Nucleus accumbens (tissue), 56 donors: ENCODE results near the gene PITPNC1.
"Not testable (repeated sequence)": the region's sequence is repeated elsewhere in the genome, so short reads cannot be mapped to it uniquely, and the experiment has no call there.

Experiments
- DNase-seq, 56 donors: peaks; one replicate each; lab custom pipeline; 2025; lab: John Stamatoyannopoulos, UW

PITPNC1 gene

DNA sequence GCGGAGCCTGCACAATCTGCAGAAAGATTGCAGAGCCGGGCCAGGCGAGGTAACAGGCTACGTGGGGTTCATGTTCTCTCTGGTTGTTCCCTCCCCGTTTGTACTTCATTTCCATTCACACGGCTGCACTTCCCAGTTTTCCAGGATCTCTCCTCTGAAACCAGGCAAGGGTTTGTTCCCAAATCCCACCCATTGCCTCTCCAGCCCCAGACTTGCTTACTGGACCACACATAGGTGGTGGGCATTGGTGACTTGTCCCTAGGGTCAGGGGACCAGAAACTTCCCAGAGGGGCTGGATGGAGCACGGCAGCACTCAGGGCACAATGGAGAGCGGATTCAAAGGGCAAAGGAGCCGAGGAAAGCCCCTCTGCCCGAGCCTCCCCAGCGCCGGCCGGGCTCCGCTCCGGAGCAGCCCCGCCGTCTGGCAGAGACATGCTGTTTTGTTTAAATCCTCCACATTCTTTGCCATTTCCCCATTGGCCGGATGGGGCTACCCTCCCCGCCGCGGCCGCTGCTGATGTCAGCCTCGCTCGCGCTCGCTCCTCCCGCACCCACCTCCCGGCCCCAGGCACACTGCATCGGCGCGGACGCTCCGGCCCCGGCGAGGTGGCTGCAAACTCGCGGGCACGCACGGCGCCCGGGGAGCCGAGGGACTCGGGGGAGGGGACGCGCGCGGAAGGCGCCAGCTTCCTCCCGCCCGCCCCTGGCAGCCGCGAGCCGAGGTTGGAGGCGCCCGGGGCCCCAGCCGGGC, at the start of gene PITPNC1:
PITPNC1 (plus strand) TSS at position 545 of the 751 bp plus-strand sequence.
- peak in 55 of 56 donors; percentile 40 to 92 (median 78) for DNase-seq

DNA sequence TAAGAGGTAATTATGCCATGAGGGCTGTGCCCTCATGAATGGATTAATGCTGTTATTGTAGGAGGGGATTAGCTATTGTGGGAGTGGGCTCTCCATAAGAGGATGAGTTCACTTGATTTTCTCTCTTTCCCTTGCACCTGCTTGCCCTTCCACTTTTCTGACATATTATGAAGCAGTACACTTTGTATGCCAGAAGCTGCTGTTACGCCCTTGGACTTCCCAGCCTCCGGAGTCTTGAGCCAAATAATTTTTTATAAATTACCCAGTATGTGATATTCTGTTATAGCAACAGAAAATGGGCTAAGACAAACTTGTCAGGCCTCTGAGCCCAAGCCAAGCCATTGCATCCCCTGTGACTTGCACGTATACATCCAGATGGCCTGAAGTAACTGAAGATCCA, 49.1 kb upstream of the PITPNC1 start:
- no peak for DNase-seq

DNA sequence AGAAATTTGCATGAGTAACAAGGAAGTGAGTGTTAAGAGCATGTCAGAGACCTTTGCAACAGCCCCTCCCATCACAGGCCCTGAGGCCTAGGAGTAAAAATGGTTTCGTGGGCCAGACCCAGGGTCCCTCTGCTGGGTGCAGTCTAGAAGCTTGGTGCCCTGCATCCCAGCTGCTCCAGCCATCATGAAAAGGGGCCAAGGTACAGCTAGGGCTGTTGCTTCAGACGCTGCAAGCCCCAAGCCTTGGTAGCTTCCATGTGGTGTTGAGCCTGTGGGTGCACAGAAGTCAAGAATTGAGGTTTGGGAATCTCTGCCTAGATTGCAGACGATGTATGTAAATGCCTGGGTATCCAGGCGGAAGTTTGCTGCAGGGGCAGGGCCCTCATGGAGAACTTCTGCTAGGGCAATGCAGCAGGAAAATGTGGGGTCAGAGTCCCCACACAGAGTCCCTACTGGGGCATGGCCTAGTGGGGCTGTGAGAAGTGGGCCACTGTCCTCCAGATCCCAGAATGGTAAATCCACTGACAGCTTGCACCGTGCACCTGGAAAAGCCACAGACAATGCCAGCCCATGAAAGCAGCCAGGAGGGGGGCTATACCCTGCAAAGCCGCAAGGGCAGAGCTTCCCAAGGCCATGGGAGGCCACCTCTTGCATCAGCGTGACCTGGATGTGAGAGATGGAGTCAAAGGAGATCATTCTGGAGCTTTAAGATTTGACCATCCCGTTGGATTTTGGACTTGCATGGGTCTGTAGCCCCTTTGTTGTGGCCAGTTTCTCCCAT, 45.5 kb upstream of the PITPNC1 start:
- not testable (repeated sequence) for DNase-seq

GRCh38 chr17:67332162-67332508, 44.9 kb upstream of the PITPNC1 start:
- not testable (repeated sequence) for DNase-seq

DNA sequence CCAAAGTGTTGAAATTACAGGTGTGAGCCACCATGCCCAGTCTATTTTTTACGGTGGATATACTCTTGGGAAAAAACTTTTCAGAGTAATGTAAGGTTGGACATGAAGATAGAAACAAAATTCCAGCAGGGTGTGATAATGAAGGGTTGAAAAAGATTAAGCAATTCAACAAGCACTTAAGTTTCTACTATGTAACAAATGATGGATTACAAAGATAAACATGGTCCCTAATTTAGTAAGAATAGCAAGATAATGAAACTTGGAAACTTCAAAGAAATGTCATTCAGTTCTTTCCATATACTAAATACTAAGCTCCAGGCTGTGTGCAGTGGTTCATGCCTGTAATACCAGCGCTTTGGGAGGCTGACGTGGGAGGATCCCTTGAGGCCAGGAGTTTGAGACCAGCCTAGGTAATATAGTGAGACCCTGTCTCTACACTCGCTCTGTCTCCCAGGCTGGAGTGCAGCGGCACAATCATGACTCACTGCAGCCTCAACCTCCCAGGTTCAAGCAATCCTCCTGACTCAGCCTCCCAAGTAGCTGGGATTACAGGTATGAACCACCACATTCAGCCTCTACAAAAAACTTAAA, 41.7 kb upstream of the PITPNC1 start:
- no peak for DNase-seq

DNA sequence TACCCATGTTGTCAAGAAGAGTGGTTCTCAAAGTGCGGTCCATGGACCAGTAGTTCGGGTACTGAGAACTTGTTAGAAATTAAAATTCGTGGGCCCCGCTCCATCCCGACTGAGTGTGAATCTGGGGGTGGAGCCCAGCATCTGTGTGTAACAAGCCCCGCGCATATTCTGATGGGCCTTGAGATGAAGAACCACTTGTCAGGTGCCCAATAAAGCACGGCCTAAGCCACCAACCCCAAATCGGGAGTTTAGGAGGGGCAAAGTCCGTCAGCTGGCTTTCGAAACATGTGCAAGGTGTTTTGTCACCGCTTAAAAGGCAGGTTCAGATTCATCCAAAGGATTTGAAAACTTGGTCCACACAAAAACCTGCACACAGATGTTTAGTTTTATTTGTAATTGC, 40.2 kb upstream of the PITPNC1 start:
- no peak for DNase-seq

- DNase-seq: not testable (repeated sequence)
These were observed 38.7 kb upstream of the PITPNC1 start for GRCh38 chr17:67338353-67338752.

- no peak for DNase-seq
These were observed 33.8 kb upstream of the PITPNC1 start for GRCh38 chr17:67343237-67343636.

DNA sequence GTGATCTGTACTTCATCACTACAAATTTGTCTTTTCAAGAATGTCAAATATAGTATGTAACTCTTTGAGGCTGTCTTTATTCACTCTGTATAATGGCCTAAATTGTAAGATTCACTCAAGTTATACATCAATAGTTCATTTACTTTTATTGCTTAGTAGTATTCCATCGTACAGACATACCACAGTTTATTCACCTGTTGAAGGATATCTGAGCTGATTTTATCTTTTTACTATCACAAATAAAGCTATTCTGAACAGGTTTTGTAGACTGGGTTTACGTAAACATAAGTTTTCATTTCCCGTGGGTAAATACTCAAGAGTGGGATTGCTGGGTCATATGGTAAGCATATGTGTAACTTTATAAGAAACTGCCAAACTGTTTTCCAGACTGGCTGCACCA, 29.3 kb upstream of the PITPNC1 start:
- DNase-seq: no peak

DNA sequence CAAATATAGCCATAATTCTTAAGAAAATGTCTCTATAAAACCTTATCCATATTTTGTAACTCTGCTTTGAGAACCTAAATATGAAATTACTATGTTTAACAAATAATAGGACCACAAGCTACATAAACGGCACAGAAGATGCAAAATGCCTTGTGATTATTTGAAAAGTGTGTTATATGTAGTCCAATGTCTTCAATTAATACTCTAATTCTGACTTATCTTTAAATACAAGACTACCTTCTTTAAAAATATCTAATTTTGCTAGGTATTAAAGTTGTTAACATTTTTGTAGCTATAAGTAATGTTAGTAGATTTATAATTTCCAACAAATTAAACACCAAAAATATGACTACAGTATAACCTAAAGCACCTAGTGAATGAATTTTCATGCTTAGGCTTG, 27.7 kb upstream of the PITPNC1 start:
- DNase-seq: no peak

DNA sequence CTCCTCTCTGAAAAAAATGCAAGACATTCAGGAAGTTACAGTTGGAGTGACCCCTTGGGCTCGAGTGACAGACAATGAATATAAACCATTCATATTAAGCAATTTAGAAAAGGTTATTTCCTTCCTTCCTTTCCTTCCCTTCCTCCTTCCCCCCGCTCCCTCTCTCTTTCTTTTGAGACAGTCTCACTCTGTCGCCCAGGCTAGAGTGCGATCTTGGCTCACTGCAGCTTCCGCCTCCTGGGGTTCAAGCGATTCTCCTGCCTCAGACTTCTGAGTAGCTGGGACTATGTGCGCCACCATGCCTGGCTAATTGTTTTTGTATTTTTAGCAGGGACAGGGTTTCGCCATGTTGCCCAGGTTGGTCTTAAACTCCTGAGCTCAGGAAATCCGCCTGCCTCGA, 23.9 kb upstream of the PITPNC1 start:
- no peak for DNase-seq

- DNase-seq: no peak
These were observed 23.0 kb upstream of the PITPNC1 start for GRCh38 chr17:67353929-67354574.

- DNase-seq: no peak
These were observed 18.5 kb upstream of the PITPNC1 start for GRCh38 chr17:67358612-67359011.

- peak in 5 of 56 donors; percentile 6 to 31 (median 11) for DNase-seq
These were observed 16.9 kb upstream of the PITPNC1 start for GRCh38 chr17:67359960-67360791.

- DNase-seq: no peak
These were observed 16.2 kb upstream of the PITPNC1 start for GRCh38 chr17:67360880-67361279.

- no peak for DNase-seq
These were observed 14.9 kb upstream of the PITPNC1 start for GRCh38 chr17:67362173-67362572.

- no peak for DNase-seq
These were observed 12.0 kb upstream of the PITPNC1 start for GRCh38 chr17:67364847-67365737.

- peak in 3 of 56 donors; percentile 37 to 54 (median 47) for DNase-seq
These were observed 11.3 kb upstream of the PITPNC1 start for GRCh38 chr17:67365738-67366192.
